ENCODE data around the gene SLC2A9.

The SLC2A9 gene

DNA sequence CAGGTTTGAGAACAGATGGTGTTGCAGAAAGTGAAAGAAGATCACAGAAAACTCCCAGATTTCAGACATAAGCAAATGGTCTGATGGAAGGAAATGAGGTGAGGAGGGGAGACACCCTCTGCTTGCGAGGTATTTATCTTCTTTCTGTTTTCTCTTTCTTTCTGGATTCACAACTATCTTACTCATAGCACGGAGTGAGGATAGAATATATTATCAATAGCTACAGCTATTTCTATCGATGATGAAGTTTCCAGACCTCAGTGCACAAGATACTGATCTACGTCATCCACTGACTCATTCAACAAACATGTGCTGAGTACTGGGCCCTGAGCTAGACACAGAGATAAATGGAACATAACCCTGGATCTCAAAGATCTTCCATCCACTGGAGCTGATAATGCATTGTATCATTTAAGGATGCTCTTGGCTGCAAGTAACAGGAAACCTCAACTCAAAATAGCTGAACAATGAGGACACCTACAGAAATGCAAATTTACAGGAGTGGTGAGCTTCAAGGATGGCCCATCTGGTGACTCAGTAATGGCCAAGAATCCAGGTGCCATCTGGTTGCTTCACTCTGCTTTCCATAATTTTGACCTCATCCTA, 21.2 kb downstream of the SLC2A9 start:
- Histone ChIP-seq H2BK15ac (replicated peaks; ENCODE audit: low read depth) (no peak overlapping the region), H3K4ac (ENCODE audit: low read depth, low read length) (no peak overlapping the region), H2BK5ac (ENCODE audit: low read length) (no peak overlapping the region), H3K4me1 (ENCODE audit: control insufficient read depth, low read depth, low read length) (no peaks in the 10 kb centered on the region), H3K79me2 (ENCODE audit: control insufficient read depth, insufficient read depth, low read length) (no peaks in the 10 kb centered on the region), H3K18ac (ENCODE audit: low read length) (no peak overlapping the region), H3K4me2 (ENCODE audit: low read length) (no peak overlapping the region), H3K79me1 (ENCODE audit: low read length) (no peaks in the 10 kb centered on the region), H2BK120ac (ENCODE audit: low read depth, low read length) (no peak overlapping the region), H3K27me3 (ENCODE audit: insufficient read depth, low read length, poor library complexity) (no peaks in the 10 kb centered on the region), H3K9ac (ENCODE audit: low read length) (no peak overlapping the region), H3K27ac (ENCODE audit: low read depth, low read length) (no peak overlapping the region), H3K56ac (ENCODE audit: low read length) (no peak overlapping the region), H2AK5ac (ENCODE audit: low read length) (no peak overlapping the region), H3K23ac (ENCODE audit: low read length) (no peak overlapping the region), H4K5ac (ENCODE audit: low read length) (no peak overlapping the region), H3K36me3 (ENCODE audit: control insufficient read depth, insufficient read depth, low read length) (no peaks in the 10 kb centered on the region), H3K4me3 (ENCODE audit: low read length) (no peak overlapping the region), H4K8ac (ENCODE audit: low read depth, low read length) (no peak overlapping the region)
- DNase-seq: no peak
- WGBS (ENCODE audit: extremely low coverage, insufficient coverage, low lambda C conversion rate): no CpG with 5 or more reads among the region's 4 CpGs

DNA sequence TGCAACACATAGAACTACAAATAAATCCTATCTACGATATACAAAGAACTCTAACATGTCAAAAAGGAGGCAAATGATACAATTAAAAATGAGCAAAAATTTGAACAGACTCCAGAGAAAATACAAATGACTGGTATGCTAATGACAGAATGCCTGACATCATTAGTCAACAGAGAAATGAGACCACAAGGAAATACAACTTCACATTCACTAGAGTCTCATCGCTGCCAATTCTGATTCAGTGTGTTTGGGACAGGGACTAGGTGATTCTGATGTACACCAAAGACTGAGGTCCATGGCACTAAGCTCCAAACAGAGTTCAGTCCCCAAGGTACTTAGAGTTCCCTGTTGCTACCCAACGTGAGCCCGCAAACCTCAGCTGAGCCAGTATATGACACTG, 23.4 kb downstream of the SLC2A9 start:
- Histone ChIP-seq H3K4me1 (ENCODE audit: control insufficient read depth, low read depth, low read length) (no peaks in the 10 kb centered on the region), H4K8ac (ENCODE audit: low read depth, low read length) (no peak overlapping the region), H3K36me3 (ENCODE audit: control insufficient read depth, insufficient read depth, low read length) (no peaks in the 10 kb centered on the region), H3K27me3 (ENCODE audit: insufficient read depth, low read length, poor library complexity) (no peaks in the 10 kb centered on the region), H4K5ac (ENCODE audit: low read length) (no peak overlapping the region), H3K18ac (ENCODE audit: low read length) (no peak overlapping the region), H3K9ac (ENCODE audit: low read length) (no peak overlapping the region), H3K56ac (ENCODE audit: low read length) (no peak overlapping the region), H3K23ac (ENCODE audit: low read length) (no peak overlapping the region), H3K27ac (ENCODE audit: low read depth, low read length) (no peak overlapping the region), H3K79me1 (ENCODE audit: low read length) (no peaks in the 10 kb centered on the region), H2AK5ac (ENCODE audit: low read length) (no peak overlapping the region), H2BK15ac (replicated peaks; ENCODE audit: low read depth) (no peak overlapping the region), H2BK5ac (ENCODE audit: low read length) (no peak overlapping the region), H3K4me3 (ENCODE audit: low read length) (no peak overlapping the region), H3K4me2 (ENCODE audit: low read length) (no peak overlapping the region), H3K79me2 (ENCODE audit: control insufficient read depth, insufficient read depth, low read length) (no peaks in the 10 kb centered on the region), H2BK120ac (ENCODE audit: low read depth, low read length) (no peak overlapping the region), H3K4ac (ENCODE audit: low read depth, low read length) (no peak overlapping the region)
- WGBS (ENCODE audit: extremely low coverage, insufficient coverage, low lambda C conversion rate): no CpG with 5 or more reads among the region's 4 CpGs
- DNase-seq: no peak

DNA sequence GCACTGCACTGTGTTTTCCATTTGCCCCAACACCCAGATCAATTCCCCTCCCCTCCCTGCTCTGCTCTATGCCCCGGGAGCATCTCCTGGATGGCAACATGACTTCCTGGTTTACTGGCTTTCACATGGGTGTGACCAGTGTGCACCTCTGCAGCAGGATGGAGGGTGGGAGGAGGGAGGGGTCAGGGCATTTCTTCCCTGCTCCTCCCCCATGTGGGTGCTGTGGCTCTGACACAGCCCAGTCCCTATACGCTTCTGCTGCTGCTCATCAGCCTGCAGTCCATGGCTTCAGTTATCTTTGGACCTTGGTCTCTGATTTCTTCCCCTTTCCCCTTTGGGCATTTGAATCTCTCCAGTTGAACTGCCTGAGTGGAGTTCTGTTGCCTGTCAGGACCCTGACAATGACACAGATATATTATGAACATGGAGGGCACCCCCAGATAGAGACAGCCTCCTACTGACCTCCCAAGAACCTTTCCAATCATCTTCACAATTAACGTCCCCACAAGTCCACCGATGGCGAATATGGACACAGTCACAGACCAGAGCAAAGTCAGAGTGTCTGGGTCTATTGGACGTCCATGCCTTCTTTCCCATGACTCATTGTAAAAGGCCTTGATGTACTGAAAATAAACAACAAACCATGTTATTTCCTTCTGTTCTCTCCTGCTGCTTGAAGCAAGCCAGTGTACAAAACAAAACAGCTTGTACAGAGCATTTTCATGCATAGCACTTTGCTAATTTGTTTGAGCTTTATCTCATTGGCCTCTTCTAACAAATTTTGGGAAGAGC, 24.8 kb downstream of the SLC2A9 start:
- Histone ChIP-seq H3K18ac (ENCODE audit: low read length) (no peak overlapping the region), H2BK5ac (ENCODE audit: low read length) (no peak overlapping the region), H3K56ac (ENCODE audit: low read length) (no peak overlapping the region), H3K27me3 (ENCODE audit: insufficient read depth, low read length, poor library complexity) (no peaks in the 10 kb centered on the region), H2AK5ac (ENCODE audit: low read length) (no peak overlapping the region), H3K4ac (ENCODE audit: low read depth, low read length) (no peak overlapping the region), H4K5ac (ENCODE audit: low read length) (no peak overlapping the region), H2BK15ac (replicated peaks; ENCODE audit: low read depth) (no peak overlapping the region), H2BK120ac (ENCODE audit: low read depth, low read length) (no peak overlapping the region), H3K4me2 (ENCODE audit: low read length) (no peak overlapping the region), H3K79me2 (ENCODE audit: control insufficient read depth, insufficient read depth, low read length) (no peaks in the 10 kb centered on the region), H3K79me1 (ENCODE audit: low read length) (no peaks in the 10 kb centered on the region), H3K36me3 (ENCODE audit: control insufficient read depth, insufficient read depth, low read length) (no peaks in the 10 kb centered on the region), H3K4me3 (ENCODE audit: low read length) (no peak overlapping the region), H3K9ac (ENCODE audit: low read length) (no peak overlapping the region), H3K27ac (ENCODE audit: low read depth, low read length) (no peak overlapping the region), H4K8ac (ENCODE audit: low read depth, low read length) (no peak overlapping the region), H3K23ac (ENCODE audit: low read length) (no peak overlapping the region), H3K4me1 (ENCODE audit: control insufficient read depth, low read depth, low read length) (no peaks in the 10 kb centered on the region)
- no CpG with 5 or more reads among the region's 6 CpGs for WGBS (ENCODE audit: extremely low coverage, insufficient coverage, low lambda C conversion rate)
- no peak for DNase-seq

DNA sequence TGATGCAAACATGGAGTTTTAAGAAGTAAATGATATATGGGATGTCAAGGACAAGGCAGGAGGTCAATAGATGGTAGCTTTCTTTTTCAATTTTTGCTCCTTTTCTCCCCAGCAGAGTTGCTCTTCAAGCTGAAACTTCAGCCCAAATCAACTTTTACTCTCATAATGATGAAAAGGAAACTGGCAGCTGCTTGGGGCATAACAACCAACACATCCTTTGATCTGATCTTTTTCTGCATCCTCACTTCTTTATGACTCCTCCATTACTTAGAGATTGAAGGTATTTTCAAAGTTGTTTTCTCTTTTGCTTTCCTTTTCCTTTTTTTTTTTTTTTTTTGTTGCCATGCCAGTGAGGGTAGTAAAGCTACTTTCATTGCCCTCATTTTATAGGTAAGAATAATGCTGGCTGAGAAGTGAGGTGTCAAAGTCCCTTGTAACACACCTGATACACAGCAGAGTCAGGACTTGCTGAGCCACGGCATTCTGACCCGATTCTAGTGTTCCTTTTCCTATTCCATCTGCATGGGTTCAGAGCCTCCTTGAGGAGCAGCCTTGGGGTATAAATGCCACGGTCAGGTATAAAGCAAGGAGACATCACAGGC, 26.9 kb downstream of the SLC2A9 start:
- Histone ChIP-seq H2AK5ac (ENCODE audit: low read length) (no peak overlapping the region), H3K4me2 (ENCODE audit: low read length) (no peak overlapping the region), H2BK120ac (ENCODE audit: low read depth, low read length) (no peak overlapping the region), H4K5ac (ENCODE audit: low read length) (no peak overlapping the region), H3K4ac (ENCODE audit: low read depth, low read length) (no peak overlapping the region), H4K8ac (ENCODE audit: low read depth, low read length) (no peak overlapping the region), H2BK15ac (replicated peaks; ENCODE audit: low read depth) (no peak overlapping the region), H3K56ac (ENCODE audit: low read length) (no peak overlapping the region), H3K18ac (ENCODE audit: low read length) (no peak overlapping the region), H3K36me3 (ENCODE audit: control insufficient read depth, insufficient read depth, low read length) (no peaks in the 10 kb centered on the region), H3K27ac (ENCODE audit: low read depth, low read length) (no peak overlapping the region), H3K9ac (ENCODE audit: low read length) (no peak overlapping the region), H3K4me3 (ENCODE audit: low read length) (no peak overlapping the region), H3K79me1 (ENCODE audit: low read length) (no peaks in the 10 kb centered on the region), H3K27me3 (ENCODE audit: insufficient read depth, low read length, poor library complexity) (no peaks in the 10 kb centered on the region), H3K4me1 (ENCODE audit: control insufficient read depth, low read depth, low read length) (no peaks in the 10 kb centered on the region), H3K79me2 (ENCODE audit: control insufficient read depth, insufficient read depth, low read length) (no peaks in the 10 kb centered on the region), H2BK5ac (ENCODE audit: low read length) (no peak overlapping the region), H3K23ac (ENCODE audit: low read length) (no peak overlapping the region)
- WGBS (ENCODE audit: extremely low coverage, insufficient coverage, low lambda C conversion rate): no CpG with 5 or more reads among the region's 3 CpGs
- no peak for DNase-seq

DNA sequence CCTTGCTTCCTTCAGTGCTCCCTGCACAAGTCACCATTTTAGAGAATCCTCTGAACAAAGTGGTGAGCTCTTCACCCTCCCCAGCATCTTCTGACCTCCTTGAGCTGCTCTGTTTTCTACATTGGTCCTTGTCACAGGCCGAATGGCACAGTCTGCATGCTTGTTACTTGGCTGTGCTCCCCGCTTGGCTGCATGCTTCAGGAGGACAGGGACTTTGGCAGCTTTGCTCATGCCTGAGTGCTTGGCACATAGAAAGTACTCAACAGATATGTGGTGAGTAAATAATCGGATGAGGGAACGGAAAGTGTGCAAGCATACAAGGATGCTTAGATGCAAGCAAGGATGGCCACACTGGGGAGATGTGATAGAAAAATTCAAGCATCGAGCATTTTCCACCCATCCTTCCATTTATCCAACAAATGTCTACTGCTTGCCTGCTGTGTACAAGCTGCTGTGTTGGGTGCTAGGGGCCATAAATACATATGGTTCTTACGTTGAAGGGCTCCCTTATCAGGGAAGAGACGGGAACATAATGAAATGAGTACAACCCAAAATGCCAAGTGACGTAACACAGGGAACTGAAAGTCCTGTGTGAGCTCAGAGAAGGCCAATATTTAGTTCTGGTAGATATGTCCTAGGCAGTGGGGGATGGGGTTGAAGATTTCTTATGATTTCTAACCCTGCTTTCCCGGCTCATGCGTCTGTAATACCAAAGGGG, 31.2 kb downstream of the SLC2A9 start:
- Histone ChIP-seq H3K23ac (ENCODE audit: low read length) (no peak overlapping the region), H3K56ac (ENCODE audit: low read length) (no peak overlapping the region), H2BK15ac (replicated peaks; ENCODE audit: low read depth) (no peak overlapping the region), H3K9ac (ENCODE audit: low read length) (no peak overlapping the region), H3K4me3 (ENCODE audit: low read length) (no peak overlapping the region), H2AK5ac (ENCODE audit: low read length) (no peak overlapping the region), H4K8ac (ENCODE audit: low read depth, low read length) (no peak overlapping the region), H3K27me3 (ENCODE audit: insufficient read depth, low read length, poor library complexity) (no peaks in the 10 kb centered on the region), H2BK5ac (ENCODE audit: low read length) (no peak overlapping the region), H3K79me2 (ENCODE audit: control insufficient read depth, insufficient read depth, low read length) (no peaks in the 10 kb centered on the region), H3K4me1 (ENCODE audit: control insufficient read depth, low read depth, low read length) (no peaks in the 10 kb centered on the region), H3K4ac (ENCODE audit: low read depth, low read length) (no peak overlapping the region), H2BK120ac (ENCODE audit: low read depth, low read length) (no peak overlapping the region), H3K27ac (ENCODE audit: low read depth, low read length) (no peak overlapping the region), H3K36me3 (ENCODE audit: control insufficient read depth, insufficient read depth, low read length) (no peaks in the 10 kb centered on the region), H3K4me2 (ENCODE audit: low read length) (no peak overlapping the region), H4K5ac (ENCODE audit: low read length) (no peak overlapping the region), H3K18ac (ENCODE audit: low read length) (no peak overlapping the region), H3K79me1 (ENCODE audit: low read length) (no peaks in the 10 kb centered on the region)
- WGBS (ENCODE audit: extremely low coverage, insufficient coverage, low lambda C conversion rate): no CpG with 5 or more reads among the region's 10 CpGs
- DNase-seq: no peak
